IPS DF 6.9 (cell line): Measurements from ENCODE around the gene ZNF345.

Experiments
- DNase-seq: peaks from one replicate; pipeline ENCODE4 v3.0.0-alpha.2; 2013; ENCODE audit warnings: low read depth, low spot score
- H3K27ac ChIP-seq: one replicate; pipeline ENCODE4 v1.5.1; 2013; ENCODE audit warnings: low read length, control low read depth
- H3K27me3 ChIP-seq: 2 replicates; pipeline ENCODE4 v1.6.1; 2013; ENCODE audit warnings: mild to moderate bottlenecking, low read length; ENCODE audit not compliant: control insufficient read depth, insufficient read depth
- H3K36me3 ChIP-seq: 2 replicates; pipeline ENCODE4 v1.6.1; 2013; ENCODE audit warnings: low read length; ENCODE audit not compliant: control insufficient read depth, insufficient read depth
- H3K4me1 ChIP-seq: 2 replicates; pipeline ENCODE4 v1.6.1; 2013; ENCODE audit warnings: low read length; ENCODE audit not compliant: control insufficient read depth, insufficient read depth
- H3K4me3 ChIP-seq: 2 replicates; pipeline ENCODE4 v1.5.1; 2013; ENCODE audit warnings: mild to moderate bottlenecking, low read length
- H3K9me3 ChIP-seq: 2 replicates; pipeline ENCODE4 v1.6.1; 2013; ENCODE audit warnings: low read length, inconsistent platforms; ENCODE audit not compliant: control insufficient read depth, insufficient read depth
- WGBS: extraction: QIAGEN DNeasy Blood & Tissue Kit; methylation state at CpG from one replicate; pipeline ENCODE4 v1.1.7; 2013; ENCODE audit warnings: mixed read lengths, missing lambda C conversion rate; ENCODE audit not compliant: insufficient read length, insufficient coverage; 5-methylcytosine and 5-hydroxymethylcytosine counted together

Gene ZNF345

DNA sequence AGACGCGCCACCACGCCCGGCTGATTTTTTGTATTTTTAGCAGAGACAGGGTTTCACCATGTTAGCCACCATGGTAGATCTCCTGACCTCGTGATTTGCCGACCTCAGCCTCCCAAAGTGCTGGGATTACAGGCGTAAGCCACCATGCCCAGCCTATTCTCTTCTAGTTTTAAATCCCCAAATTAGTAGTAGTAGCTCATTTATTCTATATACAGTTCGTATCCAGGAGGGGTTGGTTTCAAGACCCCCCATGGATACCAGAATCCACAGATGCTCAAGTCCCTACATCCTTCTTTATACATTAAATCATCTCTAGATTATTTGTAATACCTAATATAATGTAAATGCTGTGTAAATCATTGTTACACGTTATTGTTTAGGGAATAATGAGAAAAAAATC lies 67.4 kb downstream of the ZNF345 start:
- Histone ChIP-seq H3K27ac (no peak overlapping the region), H3K9me3 (no peaks in the 10 kb centered on the region), H3K36me3 (no peaks in the 10 kb centered on the region), H3K27me3 (no peaks in the 10 kb centered on the region), H3K4me3 (no peak overlapping the region), H3K4me1 (no peaks in the 10 kb centered on the region)
- no peak for DNase-seq
- no CpG with 5 or more reads among the region's 9 CpGs for WGBS
